ENCODE results near the gene IDH3B.

IDH3B gene

DNA sequence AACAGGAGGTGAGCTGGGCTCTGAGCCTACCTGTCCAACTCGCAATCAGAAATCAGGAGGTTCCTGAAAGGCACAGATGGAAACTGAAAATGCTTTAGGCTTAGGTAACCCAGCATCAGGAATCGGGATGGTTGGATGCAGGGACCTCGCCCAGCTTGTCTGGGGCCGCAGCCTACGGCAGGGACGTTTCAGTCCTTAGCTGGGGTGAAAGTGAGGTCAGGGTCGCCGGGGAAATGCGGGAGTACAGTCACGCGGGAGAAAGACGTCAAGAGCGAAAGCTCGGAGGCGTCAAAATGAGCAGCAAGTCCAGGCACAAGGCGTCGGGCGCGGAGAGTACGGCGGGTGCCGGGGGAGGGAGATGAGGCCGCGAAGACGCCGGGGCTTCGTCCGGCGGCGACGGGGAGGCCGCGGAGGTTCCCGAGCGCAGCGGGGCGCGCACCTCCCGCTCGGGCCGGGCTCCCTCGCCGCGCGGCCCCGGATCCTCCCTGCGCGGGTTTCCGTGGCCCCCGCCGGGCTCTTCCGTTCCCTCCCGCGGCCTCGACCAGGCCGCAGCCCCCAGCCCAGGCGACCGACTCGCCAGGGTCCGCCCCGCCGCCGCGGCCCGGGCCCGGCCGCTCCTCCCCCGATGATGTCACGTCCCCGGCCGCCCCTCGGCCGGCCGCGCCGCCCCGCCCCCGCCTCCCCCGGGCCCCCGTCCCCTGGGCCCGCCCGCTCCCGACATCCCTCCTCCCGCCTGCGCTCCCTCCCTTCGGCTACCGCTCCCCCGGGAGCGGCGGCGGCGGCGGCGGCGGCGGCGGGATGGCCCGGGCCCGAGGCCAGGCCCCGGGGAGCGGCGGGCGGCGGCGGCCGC, 28.2 kb upstream of the IDH3B start, which contains the start of gene EBF4:
TSS of gene EBF4 (plus strand) at position 745 of the 850 bp plus-strand sequence. CDS start 866 bp downstream, outside the sequence.
- H3K27me3 ChIP-seq: peaks cover 19% of the 10 kb centered on the region
- DNase-seq: peak; percentile 45
- no peaks in the 10 kb centered on the region for H3K36me3 ChIP-seq
- no peak for TF ChIP-seq CTCF (IDR thresholded peaks at IDR 0.05; ENCODE audit: low read depth, low read length)
- H3K9me3 ChIP-seq: no peaks in the 10 kb centered on the region
- H3K4me3 ChIP-seq (ENCODE audit: low read depth, low read length): peak within 1 kb of the TSS; percentile 28
- H3K4me1 ChIP-seq: no peaks in the 10 kb centered on the region

DNA sequence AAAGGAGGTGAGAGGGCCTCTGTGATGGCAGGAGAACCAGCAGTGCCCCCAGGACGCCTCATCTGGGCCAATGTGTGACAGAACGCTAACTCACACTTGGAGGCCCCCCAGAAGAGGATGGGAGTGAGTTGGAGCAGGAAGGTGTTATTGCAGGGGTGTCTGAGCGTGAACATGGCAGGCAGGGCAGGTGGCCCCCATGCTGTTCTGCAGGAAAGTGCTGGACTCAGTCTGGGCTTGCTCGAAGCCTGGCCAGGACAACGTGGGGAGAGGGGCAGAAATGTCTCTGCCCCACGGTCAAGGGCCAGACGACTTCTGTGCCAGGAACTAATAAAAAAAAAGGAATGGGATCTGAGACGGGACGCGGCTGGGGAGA, 27.6 kb upstream of the IDH3B start:
- Histone ChIP-seq H3K27me3 (peaks cover 19% of the 10 kb centered on the region), H3K36me3 (no peaks in the 10 kb centered on the region), H3K4me3 (ENCODE audit: low read depth, low read length) (no peak overlapping the region), H3K9me3 (no peaks in the 10 kb centered on the region), H3K4me1 (no peaks in the 10 kb centered on the region)
- TF ChIP-seq CTCF (IDR thresholded peaks at IDR 0.05; ENCODE audit: low read depth, low read length): no peak
- no peak for DNase-seq

DNA sequence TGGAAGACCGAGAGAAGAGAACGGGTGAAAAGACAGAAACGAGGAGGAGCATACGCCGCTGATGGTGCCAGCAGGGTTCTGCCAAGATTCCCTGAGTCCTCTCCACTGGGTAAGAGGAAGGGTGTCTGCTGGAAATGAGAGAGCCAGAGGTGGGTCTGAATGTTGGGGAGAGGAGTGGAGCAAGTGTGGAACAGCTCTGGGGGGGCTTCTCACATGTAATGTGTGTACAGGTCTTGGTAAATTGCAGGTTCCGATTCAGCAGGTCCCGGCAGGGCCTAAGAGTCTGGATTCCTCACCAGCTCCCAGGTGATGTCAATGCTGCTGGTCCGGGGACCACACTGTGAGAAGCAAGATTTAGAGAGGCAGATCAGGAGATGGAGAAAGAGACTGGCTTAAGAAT, 27.1 kb upstream of the IDH3B start:
- no peak for DNase-seq
- H3K4me1 ChIP-seq: no peaks in the 10 kb centered on the region
- H3K27me3 ChIP-seq: peaks cover 19% of the 10 kb centered on the region
- no peaks in the 10 kb centered on the region for H3K36me3 ChIP-seq
- no peak for TF ChIP-seq CTCF (IDR thresholded peaks at IDR 0.05; ENCODE audit: low read depth, low read length)
- no peak overlapping the region for H3K4me3 ChIP-seq (ENCODE audit: low read depth, low read length)
- H3K9me3 ChIP-seq: no peaks in the 10 kb centered on the region

DNA sequence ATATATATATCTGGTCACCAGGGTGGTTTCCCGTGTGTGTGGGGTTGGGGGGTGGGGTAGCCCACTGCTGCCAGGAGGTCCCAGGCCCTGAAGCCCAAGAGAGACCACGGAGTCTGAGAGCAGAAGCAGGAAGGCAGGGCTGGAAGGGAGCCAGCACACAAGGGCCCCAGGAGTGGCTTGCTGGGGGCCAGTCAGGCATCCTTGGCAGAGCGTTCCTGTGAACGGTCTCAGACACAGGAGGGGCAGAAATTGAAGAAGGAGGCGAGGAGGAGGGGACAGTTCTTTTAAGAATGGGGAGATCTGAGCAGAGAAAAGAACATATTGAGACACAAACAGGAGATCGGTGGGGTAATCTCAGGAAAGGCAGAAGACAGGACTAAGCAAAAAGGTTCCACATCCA, 26.7 kb upstream of the IDH3B start:
- DNase-seq: no peak
- no peaks in the 10 kb centered on the region for H3K9me3 ChIP-seq
- peaks cover 19% of the 10 kb centered on the region for H3K27me3 ChIP-seq
- H3K4me3 ChIP-seq (ENCODE audit: low read depth, low read length): no peak overlapping the region
- H3K36me3 ChIP-seq: no peaks in the 10 kb centered on the region
- no peaks in the 10 kb centered on the region for H3K4me1 ChIP-seq
- no peak for TF ChIP-seq CTCF (IDR thresholded peaks at IDR 0.05; ENCODE audit: low read depth, low read length)

DNA sequence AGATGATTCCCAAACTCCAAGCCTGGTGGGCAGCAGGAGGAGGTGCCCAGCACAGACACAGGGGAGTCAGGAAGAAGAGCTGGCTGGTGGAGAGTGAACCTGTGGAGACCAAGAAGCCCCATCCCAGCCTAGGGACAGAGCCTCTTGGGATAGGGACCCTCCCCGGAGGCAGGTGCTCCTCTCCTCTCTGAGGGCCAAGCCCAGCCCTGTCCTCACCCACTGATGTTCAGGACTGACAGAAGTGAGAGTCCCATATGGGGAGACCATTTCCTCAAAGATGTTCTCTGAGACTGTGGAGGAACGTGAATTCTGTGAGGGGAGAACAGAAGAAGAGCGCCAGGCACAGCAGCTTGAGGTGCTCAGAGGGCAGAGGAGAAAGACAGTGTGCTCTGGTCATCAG, 26.2 kb upstream of the IDH3B start:
- Histone ChIP-seq H3K27me3 (peaks cover 19% of the 10 kb centered on the region), H3K4me1 (no peaks in the 10 kb centered on the region)

More for the DNA sequence above, 26.2 kb upstream of the IDH3B start:
- Histone ChIP-seq H3K4me3 (ENCODE audit: low read depth, low read length) (no peak overlapping the region), H3K9me3 (no peaks in the 10 kb centered on the region), H3K36me3 (no peaks in the 10 kb centered on the region)
- TF ChIP-seq CTCF (IDR thresholded peaks at IDR 0.05; ENCODE audit: low read depth, low read length): no peak
- DNase-seq: no peak
